ENCODE measurements around the gene HNF4A.

HNF4A gene

DNA sequence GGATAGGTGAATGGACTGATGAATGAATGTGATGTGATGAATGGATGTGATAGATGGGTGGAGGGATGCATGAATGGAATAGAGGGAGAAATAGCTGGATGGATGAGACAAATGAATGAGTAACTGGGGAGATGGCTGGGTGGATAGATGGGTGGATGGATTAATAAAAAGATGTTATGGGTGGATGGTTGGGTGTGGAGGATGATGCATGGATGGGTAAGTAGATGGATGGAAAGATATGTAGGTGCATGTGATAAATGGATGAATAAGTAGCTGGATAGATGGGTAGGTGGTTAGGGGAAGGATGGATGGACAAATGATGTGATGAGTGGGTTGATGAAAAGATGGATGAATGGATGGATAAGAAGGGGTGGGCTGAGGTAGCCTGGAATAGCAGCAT is 4.7 kb downstream of the HNF4A start:
- TF ChIP-seq, protein P1, sequence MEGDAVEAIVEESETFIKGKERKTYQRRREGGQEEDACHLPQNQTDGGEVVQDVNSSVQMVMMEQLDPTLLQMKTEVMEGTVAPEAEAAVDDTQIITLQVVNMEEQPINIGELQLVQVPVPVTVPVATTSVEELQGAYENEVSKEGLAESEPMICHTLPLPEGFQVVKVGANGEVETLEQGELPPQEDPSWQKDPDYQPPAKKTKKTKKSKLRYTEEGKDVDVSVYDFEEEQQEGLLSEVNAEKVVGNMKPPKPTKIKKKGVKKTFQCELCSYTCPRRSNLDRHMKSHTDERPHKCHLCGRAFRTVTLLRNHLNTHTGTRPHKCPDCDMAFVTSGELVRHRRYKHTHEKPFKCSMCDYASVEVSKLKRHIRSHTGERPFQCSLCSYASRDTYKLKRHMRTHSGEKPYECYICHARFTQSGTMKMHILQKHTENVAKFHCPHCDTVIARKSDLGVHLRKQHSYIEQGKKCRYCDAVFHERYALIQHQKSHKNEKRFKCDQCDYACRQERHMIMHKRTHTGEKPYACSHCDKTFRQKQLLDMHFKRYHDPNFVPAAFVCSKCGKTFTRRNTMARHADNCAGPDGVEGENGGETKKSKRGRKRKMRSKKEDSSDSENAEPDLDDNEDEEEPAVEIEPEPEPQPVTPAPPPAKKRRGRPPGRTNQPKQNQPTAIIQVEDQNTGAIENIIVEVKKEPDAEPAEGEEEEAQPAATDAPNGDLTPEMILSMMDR (IDR thresholded peaks at IDR 0.05; ENCODE audit: low read depth, low read length), result no peak
- no peak overlapping the region for H3K4me3 ChIP-seq (ENCODE audit: low read depth, low read length)

DNA sequence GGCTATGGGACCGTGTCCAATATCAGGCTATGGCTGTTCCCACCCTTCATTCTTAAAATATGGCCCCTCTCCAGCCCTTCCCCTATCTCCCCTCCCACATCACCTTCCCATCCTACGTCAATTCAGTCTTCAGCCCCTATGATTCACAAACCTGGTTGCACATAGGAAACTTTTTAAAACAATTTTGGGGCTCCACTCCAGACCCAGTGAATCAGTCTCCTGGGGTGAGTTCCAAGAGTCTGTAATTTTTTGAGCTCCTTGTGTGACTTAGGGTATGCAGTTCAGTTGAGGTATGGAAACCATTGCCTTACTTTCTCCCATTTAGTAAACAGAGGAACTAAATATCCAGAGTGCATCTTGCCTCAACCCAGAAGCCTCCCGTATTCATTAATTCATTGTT is 5.5 kb downstream of the HNF4A start:
- Histone ChIP-seq H3K27me3 (ENCODE audit: insufficient read depth, low read depth, severe bottlenecking) (no peaks in the 10 kb centered on the region), H3K27ac (no peak overlapping the region), H3K4me3 (ENCODE audit: low read depth, low read length) (no peak overlapping the region), H3K9me3 (ENCODE audit: severe bottlenecking) (no peaks in the 10 kb centered on the region), H3K36me3 (no peaks in the 10 kb centered on the region)
- TF ChIP-seq, protein P1 (IDR thresholded peaks at IDR 0.05; ENCODE audit: low read depth, low read length), result no peak
- no peak for DNase-seq

More for the DNA sequence above, 4.7 kb downstream of the HNF4A start:
- Histone ChIP-seq H3K27me3 (ENCODE audit: insufficient read depth, low read depth, severe bottlenecking) (no peaks in the 10 kb centered on the region), H3K27ac (no peak overlapping the region), H3K36me3 (no peaks in the 10 kb centered on the region), H3K9me3 (ENCODE audit: severe bottlenecking) (no peaks in the 10 kb centered on the region)
- no peak for DNase-seq

DNA sequence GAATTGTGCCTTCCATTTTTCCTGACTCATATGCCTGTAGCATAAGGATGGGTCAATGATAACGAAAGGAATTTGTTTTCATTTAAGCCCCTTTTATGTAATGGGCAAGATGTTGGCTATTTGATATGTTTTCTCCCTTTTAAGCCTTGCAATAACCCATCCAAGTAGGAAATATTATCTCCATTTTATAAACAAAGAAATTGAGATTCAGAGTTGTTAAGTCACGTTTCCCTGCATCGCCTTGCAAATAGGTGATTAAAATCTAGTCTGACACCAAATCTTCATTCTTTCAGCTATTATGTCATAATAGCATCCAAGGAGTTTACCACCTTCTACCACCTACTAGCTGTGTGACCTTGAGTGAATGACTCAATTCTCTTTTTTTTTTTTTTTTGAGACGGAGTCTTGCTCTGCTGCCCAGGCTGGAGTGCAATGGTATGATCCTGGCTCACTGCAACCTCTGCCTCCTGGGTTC is 7.0 kb downstream of the HNF4A start:
- no peak for DNase-seq
- no peaks in the 10 kb centered on the region for H3K36me3 ChIP-seq
- no peak overlapping the region for H3K4me3 ChIP-seq (ENCODE audit: low read depth, low read length)
- no peaks in the 10 kb centered on the region for H3K27me3 ChIP-seq (ENCODE audit: insufficient read depth, low read depth, severe bottlenecking)
- TF ChIP-seq, protein P1 (IDR thresholded peaks at IDR 0.05; ENCODE audit: low read depth, low read length), result no peak
- no peak overlapping the region for H3K27ac ChIP-seq
- H3K9me3 ChIP-seq (ENCODE audit: severe bottlenecking), result no peaks in the 10 kb centered on the region

DNA sequence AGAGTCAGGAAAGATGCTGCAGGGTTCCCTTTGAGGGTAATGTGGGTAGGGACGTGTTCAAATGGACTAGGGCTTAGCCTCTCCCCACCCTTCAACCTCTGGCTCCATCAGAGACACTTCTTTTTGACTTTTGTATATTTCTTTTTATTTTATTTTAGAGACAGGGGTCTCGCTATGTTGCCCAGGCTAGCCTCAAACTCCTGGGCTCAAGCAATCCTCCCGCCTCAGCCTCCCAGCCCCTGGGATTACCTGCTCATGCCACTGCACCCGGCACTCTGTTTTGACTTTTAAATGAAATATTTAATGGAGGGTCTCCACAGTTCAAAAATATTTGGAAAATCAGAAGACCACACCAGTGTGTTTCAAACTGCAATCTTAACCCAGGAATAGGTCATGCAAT is 8.6 kb downstream of the HNF4A start:
- TF ChIP-seq, protein P1 (IDR thresholded peaks at IDR 0.05; ENCODE audit: low read depth, low read length), result no peak
- H3K27ac ChIP-seq, result no peak overlapping the region
- H3K27me3 ChIP-seq (ENCODE audit: insufficient read depth, low read depth, severe bottlenecking), result no peaks in the 10 kb centered on the region
- no peak overlapping the region for H3K4me3 ChIP-seq (ENCODE audit: low read depth, low read length)
- H3K36me3 ChIP-seq, result no peaks in the 10 kb centered on the region
- no peak for DNase-seq
- H3K9me3 ChIP-seq (ENCODE audit: severe bottlenecking), result no peaks in the 10 kb centered on the region

DNA sequence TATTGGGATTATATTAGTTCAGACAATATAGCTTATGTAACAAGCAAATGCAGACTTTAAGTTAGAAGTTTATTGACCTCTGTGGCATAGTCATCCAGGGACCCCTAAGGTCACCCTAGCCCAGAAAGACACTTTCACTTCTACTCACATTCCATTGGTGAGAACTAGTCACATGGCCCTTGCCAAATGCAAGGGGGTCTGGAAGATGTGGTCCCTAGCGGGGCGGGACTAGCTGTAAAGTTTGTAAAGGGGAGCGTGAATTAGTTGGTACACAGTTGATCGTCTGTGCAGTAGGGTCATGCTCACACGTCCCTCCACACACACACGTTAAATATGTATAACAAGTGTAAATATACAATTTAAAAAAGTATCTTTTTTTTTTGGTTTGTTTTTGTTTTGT is 9.3 kb downstream of the HNF4A start:
- H3K36me3 ChIP-seq, result no peaks in the 10 kb centered on the region
- no peaks in the 10 kb centered on the region for H3K27me3 ChIP-seq (ENCODE audit: insufficient read depth, low read depth, severe bottlenecking)
- no peaks in the 10 kb centered on the region for H3K9me3 ChIP-seq (ENCODE audit: severe bottlenecking)
- H3K27ac ChIP-seq, result no peak overlapping the region
- no peak for DNase-seq
- TF ChIP-seq, protein P1 (IDR thresholded peaks at IDR 0.05; ENCODE audit: low read depth, low read length), result no peak
- no peak overlapping the region for H3K4me3 ChIP-seq (ENCODE audit: low read depth, low read length)

DNA sequence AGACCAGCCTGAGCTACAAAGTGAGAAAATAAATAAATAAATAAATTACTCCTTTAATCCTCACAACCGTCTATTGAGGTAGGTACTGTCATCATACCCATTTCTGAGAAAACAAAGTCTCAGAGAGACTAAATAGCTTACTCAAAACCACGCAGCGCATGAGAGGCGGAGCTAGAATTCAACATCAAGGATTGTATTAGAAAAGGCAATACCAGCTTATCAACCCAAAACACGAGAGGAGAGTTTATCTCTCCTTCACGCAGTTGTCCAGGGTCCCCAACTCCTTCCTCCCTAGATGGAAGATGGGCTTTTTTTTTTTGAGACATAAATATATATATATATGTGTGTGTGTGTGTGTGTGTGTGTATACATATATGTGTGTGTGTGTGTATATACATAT is 12.2 kb downstream of the HNF4A start:
- H3K27me3 ChIP-seq (ENCODE audit: insufficient read depth, low read depth, severe bottlenecking), result no peaks in the 10 kb centered on the region
- H3K4me3 ChIP-seq (ENCODE audit: low read depth, low read length), result no peak overlapping the region
- TF ChIP-seq, protein P1 (IDR thresholded peaks at IDR 0.05; ENCODE audit: low read depth, low read length), result no peak
- no peak overlapping the region for H3K27ac ChIP-seq
- H3K9me3 ChIP-seq (ENCODE audit: severe bottlenecking), result no peaks in the 10 kb centered on the region
- H3K36me3 ChIP-seq, result no peaks in the 10 kb centered on the region
- no peak for DNase-seq

All from WERI-Rb-1 (cell line).